Measurements from ENCODE around the gene FAXDC2. TPM values are rescaled to one million over a fixed set of nuclear protein-coding genes. Genes with fewer than 3 reads are reported as not detected.

FAXDC2 gene
- total and polyA plus RNA-seq, 2 of the 13 experiments (the other 11 are each of a cell fraction or from before 2014, with no cell fraction given), result 4.7 to 58.8 TPM

- H3K9me3 ChIP-seq (ENCODE audit: low read length), result no peaks in the 10 kb centered on the region
- H3K4me2 ChIP-seq (ENCODE audit: low read depth, low read length), result no peak overlapping the region
- DNase-seq (ENCODE audit: low spot score) (no peak), ATAC-seq (no peak), FAIRE-seq (no peak)
- in situ Hi-C loops (cut with HindIII; ENCODE audit: extremely low pct_ligation_motif_present, low pct_unique_long_range_greater_than_20kb) (no loop called here), intact Hi-C loops (cut with micrococcal nuclease; ENCODE audit: unreplicated experiment) (no loop called here)
- WGBS (ENCODE audit: low lambda C conversion rate), result 96% methylated on average over 3 of the region's 3 CpGs
- no peaks in the 10 kb centered on the region for H3K27me3 ChIP-seq (ENCODE audit: control insufficient read depth in 1 of 2, insufficient read depth in 2 of 2, low read length in 2 of 2)
- H3K9ac ChIP-seq (ENCODE audit: insufficient read depth, low read depth, low read length), result no peak overlapping the region
- BruUV-seq (replicated peaks), result no TSS peak
- peaks cover 14% of the 10 kb centered on the region for H3K79me2 ChIP-seq (ENCODE audit: insufficient read depth, low read length)
- no peak overlapping the region for H2AFZ ChIP-seq (ENCODE audit: low read length)
- peaks cover 36 to 79% of the 10 kb centered on the region in 2 experiments for H3K36me3 ChIP-seq (replicated peaks in 1 of 2; ENCODE audit: control insufficient read depth in 1 of 2, insufficient read depth in 2 of 2, low read length in 2 of 2)
- CTCF ChIA-PET (ENCODE audit: low intra/inter-chr PET ratio, low total read pairs), result no interaction called here
- peaks cover 15% of the 10 kb centered on the region for H4K20me1 ChIP-seq (ENCODE audit: insufficient read depth, low read length)
- peaks cover 11% of the 10 kb centered on the region for H3K4me1 ChIP-seq (ENCODE audit: insufficient read depth, low read length)
- TF ChIP-seq RBM22 (optimal IDR thresholded peaks at IDR 0.05; ENCODE audit: low read length) (peak; percentile 71), ZC3H4 (CRISPR knock-in tag; IDR thresholded peaks at IDR 0.05; ENCODE audit: borderline replicate concordance) (no peak)
- H3K27ac ChIP-seq (ENCODE audit: extremely low read length, insufficient read depth, low read length), result no peak overlapping the region
- no peak overlapping the region for H3K4me3 ChIP-seq (replicated peaks in 1 of 3; ENCODE audit: insufficient read depth in 1 of 3, low read depth in 2 of 3, low read length in 3 of 3)
- POLR2A ChIA-PET, result no interaction called here
Observed at GRCh38 chr5:154795235-154795596, 55.2 kb downstream of the FAXDC2 start.

GRCh38 chr5:154794525-154795234 lies 55.7 kb downstream of the FAXDC2 start:
- Histone ChIP-seq H3K4me1 (ENCODE audit: insufficient read depth, low read length) (peaks cover 6% of the 10 kb centered on the region), H3K4me2 (ENCODE audit: low read depth, low read length) (no peak overlapping the region), H3K79me2 (ENCODE audit: insufficient read depth, low read length) (peaks cover 20% of the 10 kb centered on the region), H3K4me3 (replicated peaks in 1 of 3; ENCODE audit: insufficient read depth in 1 of 3, low read depth in 2 of 3, low read length in 3 of 3) (no peak overlapping the region), H3K9me3 (ENCODE audit: low read length) (no peaks in the 10 kb centered on the region), H4K20me1 (ENCODE audit: insufficient read depth, low read length) (peaks cover 10% of the 10 kb centered on the region), H3K9ac (ENCODE audit: insufficient read depth, low read depth, low read length) (no peak overlapping the region), H2AFZ (ENCODE audit: low read length) (no peak overlapping the region), H3K36me3 (replicated peaks in 1 of 2; ENCODE audit: control insufficient read depth in 1 of 2, insufficient read depth in 2 of 2, low read length in 2 of 2) (peaks cover 37 to 79% of the 10 kb centered on the region in 2 experiments), H3K27ac (ENCODE audit: extremely low read length, insufficient read depth, low read length) (no peak overlapping the region), H3K27me3 (ENCODE audit: control insufficient read depth in 1 of 2, insufficient read depth in 2 of 2, low read length in 2 of 2) (no peaks in the 10 kb centered on the region)
- no peak for DNase-seq (ENCODE audit: low spot score)
- 92% methylated on average over 7 of the region's 7 CpGs for WGBS (ENCODE audit: low lambda C conversion rate)
- BruUV-seq (replicated peaks), result TSS peak; percentile 25
- CTCF ChIA-PET (ENCODE audit: low intra/inter-chr PET ratio, low total read pairs), result no interaction called here
- ATAC-seq, result no peak
- TF ChIP-seq RBM22 (optimal IDR thresholded peaks at IDR 0.05; ENCODE audit: low read length) (peak; percentile 72), ZNF781 (CRISPR knock-in tag; IDR thresholded peaks at IDR 0.05; ENCODE audit: borderline replicate concordance, not compliant biosample characterization) (no peak)
- POLR2A ChIA-PET, result no interaction called here
- intact Hi-C loops (cut with micrococcal nuclease; ENCODE audit: unreplicated experiment) (no loop called here), in situ Hi-C loops (cut with HindIII; ENCODE audit: extremely low pct_ligation_motif_present, low pct_unique_long_range_greater_than_20kb) (no loop called here)
- FAIRE-seq, result no peak

All from HepG2 (cell line).